ENCODE measurements around the gene SSC5D.

- no peak for TF ChIP-seq CTCF (IDR thresholded peaks at IDR 0.05; ENCODE audit: insufficient read depth, low read depth, low read length)
- no peak for TF ChIP-seq EZH2 (IDR thresholded peaks at IDR 0.05; ENCODE audit: insufficient read depth, low read length)
Measured at GRCh38 chr19:55544776-55545439, 56.7 kb downstream of the SSC5D start.
